Measurements from ENCODE around the gene RASGRP2.
A peak's percentile ranks its signal among the peaks of the same experiment; 100 is the strongest.

RASGRP2 gene

DNA sequence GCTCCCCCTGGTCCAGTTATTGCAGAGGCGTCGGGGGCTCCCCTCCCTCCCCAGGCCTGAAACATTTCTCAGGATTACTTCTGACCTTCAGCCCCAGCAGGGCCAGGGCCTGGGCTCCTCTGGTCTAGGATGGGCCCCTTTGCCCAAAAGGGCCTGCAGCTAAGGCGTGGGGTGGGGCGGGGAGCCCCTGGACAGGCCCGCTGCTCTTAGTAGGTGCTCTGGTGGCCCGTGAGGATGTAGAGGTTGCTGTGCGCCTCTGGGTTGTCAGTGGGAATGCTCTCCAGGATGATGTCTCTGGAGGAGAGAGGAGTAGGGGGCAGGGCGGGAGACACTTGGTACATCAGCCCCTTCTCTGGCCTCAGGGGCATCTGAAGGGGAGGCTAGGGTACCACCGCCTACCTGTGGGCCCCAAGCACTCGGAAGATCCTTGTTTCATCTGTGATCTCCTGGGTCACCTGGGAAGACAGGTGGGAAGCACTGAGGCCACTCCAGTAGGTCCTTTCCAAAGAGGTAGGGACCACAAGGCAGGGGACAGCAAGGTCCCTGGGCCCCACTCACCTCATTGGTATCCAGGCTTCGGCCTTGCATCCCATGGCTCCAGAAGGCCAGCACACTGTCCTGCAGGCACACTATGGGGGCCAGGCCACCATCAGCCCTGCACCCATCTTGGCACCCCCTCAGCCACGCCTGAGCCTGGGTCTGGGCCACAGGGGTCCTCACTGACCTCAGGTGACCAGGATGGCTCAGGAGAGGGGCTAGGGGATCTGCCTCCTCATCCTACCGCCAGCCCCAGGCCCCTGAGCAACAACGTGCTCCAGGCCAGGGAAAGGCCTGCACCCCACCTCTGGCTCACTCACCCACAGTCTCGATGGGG is 45.6 kb upstream of the RASGRP2 start:
- H3K18ac ChIP-seq (ENCODE audit: low read length), result no peak overlapping the region
- no peak overlapping the region for H2AFZ ChIP-seq (ENCODE audit: insufficient read depth, low read length, poor library complexity)
- no peak overlapping the region for H2BK5ac ChIP-seq (ENCODE audit: low read depth, low read length, poor library complexity)
- no peak overlapping the region for H3K9ac ChIP-seq (ENCODE audit: low read length)
- H2BK12ac ChIP-seq (ENCODE audit: low read length), result no peak overlapping the region
- H3K4me3 ChIP-seq (ENCODE audit: low read depth, low read length), result no peak overlapping the region
- H2AK5ac ChIP-seq (ENCODE audit: low read length), result no peak overlapping the region
- no peak overlapping the region for H4K12ac ChIP-seq (ENCODE audit: low read depth, low read length)
- WGBS (ENCODE audit: extremely low coverage, insufficient coverage, insufficient read length), result no CpG with 5 or more reads among the region's 15 CpGs
- no peaks in the 10 kb centered on the region for H3K79me1 ChIP-seq (ENCODE audit: low read length)
- H3K14ac ChIP-seq (ENCODE audit: low read length), result no peak overlapping the region
- no peaks in the 10 kb centered on the region for H3K27me3 ChIP-seq (ENCODE audit: insufficient read depth, low read length)
- no peak overlapping the region for H4K8ac ChIP-seq (ENCODE audit: low read depth, low read length)
- no peaks in the 10 kb centered on the region for H3K9me3 ChIP-seq (ENCODE audit: insufficient read depth, low read depth, low read length)
- H3K79me2 ChIP-seq (ENCODE audit: control insufficient read depth, insufficient read depth, low read length, poor library complexity), result no peaks in the 10 kb centered on the region
- H3K36me3 ChIP-seq (ENCODE audit: control insufficient read depth in 1 of 2, insufficient read depth in 2 of 2, low read length in 2 of 2), result peaks cover 29 to 34% of the 10 kb centered on the region in 2 experiments
- H3K27ac ChIP-seq (ENCODE audit: low read depth, low read length), result no peak overlapping the region
- no peak for DNase-seq
- H3K4me2 ChIP-seq (ENCODE audit: low read length), result no peak overlapping the region
- H3K4me1 ChIP-seq (ENCODE audit: control insufficient read depth in 1 of 2, insufficient read depth in 2 of 2, low read length in 2 of 2), result no peaks in the 10 kb centered on the region
- H3K23ac ChIP-seq (ENCODE audit: low read length), result no peak overlapping the region
- no peak overlapping the region for H4K91ac ChIP-seq (ENCODE audit: low read depth, low read length)
- H2BK120ac ChIP-seq (ENCODE audit: insufficient read depth, low read length, poor library complexity), result no peak overlapping the region
- H3K4ac ChIP-seq (ENCODE audit: low read depth, low read length), result no peak overlapping the region

DNA sequence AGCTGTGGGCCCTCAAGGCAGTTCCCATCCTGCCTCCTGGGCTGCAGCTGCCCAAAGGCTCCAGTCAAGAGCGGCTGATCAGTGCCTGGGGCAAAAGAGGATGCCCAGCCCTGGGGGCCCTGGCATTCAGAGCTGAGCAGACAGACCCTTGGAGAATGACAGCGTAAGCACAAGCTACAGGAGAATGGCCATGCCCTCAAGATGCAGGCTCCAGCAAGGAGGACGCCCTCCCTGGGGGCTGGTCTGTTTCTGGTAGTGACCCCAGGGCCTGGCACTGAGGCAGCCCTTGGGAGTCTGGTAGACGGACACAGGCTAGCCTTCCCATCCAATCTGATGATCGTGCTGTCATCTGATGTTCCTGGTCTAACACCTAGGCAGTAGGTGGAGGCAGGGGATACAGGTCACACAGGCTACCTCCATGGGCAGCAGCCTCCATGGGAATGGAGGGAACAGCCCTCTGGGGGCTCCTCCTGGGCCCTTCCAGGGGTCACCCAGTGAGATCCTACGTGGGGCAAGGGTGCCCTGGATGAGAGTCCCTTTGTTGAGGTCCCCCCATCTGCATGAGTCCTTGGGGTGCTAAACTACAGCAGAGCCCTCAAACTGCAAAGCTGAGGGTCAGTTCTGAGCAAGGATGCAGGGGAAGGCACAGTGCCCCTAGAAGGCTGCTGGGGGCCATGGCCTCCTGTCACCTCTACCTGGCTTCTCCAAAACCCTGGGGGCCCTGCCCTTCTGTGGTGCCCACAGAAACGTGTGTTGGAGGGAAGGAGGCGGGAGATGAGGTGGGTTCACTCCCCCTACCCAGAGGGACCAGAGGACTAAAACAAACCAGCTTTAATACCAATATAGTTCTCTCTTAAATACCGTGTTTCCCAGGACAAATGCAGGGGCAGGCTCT is 44.6 kb upstream of the RASGRP2 start:
- Histone ChIP-seq H4K91ac (ENCODE audit: low read depth, low read length) (no peak overlapping the region), H3K9ac (ENCODE audit: low read length) (no peak overlapping the region), H3K18ac (ENCODE audit: low read length) (no peak overlapping the region), H3K4ac (ENCODE audit: low read depth, low read length) (no peak overlapping the region), H3K27me3 (ENCODE audit: insufficient read depth, low read length) (no peaks in the 10 kb centered on the region), H3K27ac (ENCODE audit: low read depth, low read length) (no peak overlapping the region), H3K4me3 (ENCODE audit: low read depth, low read length) (no peak overlapping the region), H3K79me1 (ENCODE audit: low read length) (no peaks in the 10 kb centered on the region), H2AK5ac (ENCODE audit: low read length) (no peak overlapping the region), H3K14ac (ENCODE audit: low read length) (no peak overlapping the region), H3K36me3 (ENCODE audit: control insufficient read depth in 1 of 2, insufficient read depth in 2 of 2, low read length in 2 of 2) (peaks cover 29 to 34% of the 10 kb centered on the region in 2 experiments), H2BK120ac (ENCODE audit: insufficient read depth, low read length, poor library complexity) (no peak overlapping the region), H3K23ac (ENCODE audit: low read length) (no peak overlapping the region), H2BK5ac (ENCODE audit: low read depth, low read length, poor library complexity) (no peak overlapping the region), H3K4me2 (ENCODE audit: low read length) (no peak overlapping the region), H3K79me2 (ENCODE audit: control insufficient read depth, insufficient read depth, low read length, poor library complexity) (no peaks in the 10 kb centered on the region), H3K4me1 (ENCODE audit: control insufficient read depth in 1 of 2, insufficient read depth in 2 of 2, low read length in 2 of 2) (no peaks in the 10 kb centered on the region), H4K12ac (ENCODE audit: low read depth, low read length) (no peak overlapping the region), H2AFZ (ENCODE audit: insufficient read depth, low read length, poor library complexity) (no peak overlapping the region), H3K9me3 (ENCODE audit: insufficient read depth, low read depth, low read length) (no peaks in the 10 kb centered on the region), H2BK12ac (ENCODE audit: low read length) (no peak overlapping the region), H4K8ac (ENCODE audit: low read depth, low read length) (no peak overlapping the region)
- WGBS (ENCODE audit: extremely low coverage, insufficient coverage, insufficient read length), result no CpG with 5 or more reads among the region's 9 CpGs
- DNase-seq, result no peak

DNA sequence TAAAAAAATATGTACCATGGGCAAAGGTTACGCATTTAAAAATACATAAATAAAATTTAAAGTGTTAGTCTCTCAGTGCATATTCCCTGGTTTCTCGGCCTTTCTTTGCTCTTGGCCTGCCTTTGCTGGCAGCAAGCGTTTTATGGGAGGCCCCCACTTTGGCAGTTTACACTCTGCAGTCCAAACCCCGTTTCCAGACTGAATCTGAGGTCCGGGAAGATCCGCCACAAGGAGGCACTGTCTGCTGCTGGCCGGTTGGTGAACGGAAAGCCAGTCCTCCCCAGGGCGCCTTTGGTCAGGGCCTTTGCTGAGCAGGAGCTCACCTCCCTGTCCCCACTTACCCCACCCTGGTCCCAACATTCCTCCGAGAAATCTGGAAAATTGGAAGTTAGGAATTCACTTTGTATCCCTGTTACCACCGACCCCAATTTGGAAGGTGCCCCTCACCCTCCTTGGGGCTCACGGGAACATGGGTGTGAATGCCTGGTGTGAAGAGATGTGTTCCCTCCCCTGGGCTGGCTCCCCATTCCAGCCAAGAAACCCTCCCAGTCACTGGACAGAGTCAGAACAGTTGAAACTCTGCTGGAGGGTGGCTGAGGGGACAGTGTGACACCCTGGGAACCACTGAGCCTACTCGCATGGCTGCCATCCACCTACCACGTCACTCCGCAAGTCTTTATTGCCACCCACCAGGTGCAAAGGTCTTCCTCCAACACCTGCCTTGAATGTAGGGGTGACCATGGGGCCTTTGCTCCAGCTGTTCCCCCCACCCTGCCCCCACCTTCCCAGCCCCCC is 43.8 kb upstream of the RASGRP2 start:
- WGBS (ENCODE audit: extremely low coverage, insufficient coverage, insufficient read length), result no CpG with 5 or more reads among the region's 15 CpGs
- peak; percentile 38 to 78 for DNase-seq
- H3K14ac ChIP-seq (ENCODE audit: low read length), result no peak overlapping the region

DNA sequence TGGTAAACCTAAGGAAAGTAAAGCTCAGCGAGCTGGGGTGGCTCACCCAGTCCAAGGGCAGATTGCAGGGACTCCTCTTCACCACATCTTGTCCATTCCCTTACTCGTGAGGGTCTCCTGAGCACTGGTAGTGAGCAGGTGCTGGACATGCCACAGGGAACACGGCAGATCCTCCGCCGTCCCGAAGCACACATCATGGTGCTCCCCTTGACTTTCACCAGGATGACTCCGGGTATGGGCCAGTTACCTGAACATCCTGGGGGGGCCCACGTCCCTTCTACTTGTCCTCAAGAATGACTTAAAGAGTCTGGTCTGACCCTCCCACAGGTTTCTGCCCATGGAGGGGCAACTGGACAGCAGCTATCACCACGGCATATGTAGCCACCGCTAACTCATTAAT is 42.4 kb upstream of the RASGRP2 start:
- no peaks in the 10 kb centered on the region for H3K79me2 ChIP-seq (ENCODE audit: control insufficient read depth, insufficient read depth, low read length, poor library complexity)
- no peak overlapping the region for H3K4me2 ChIP-seq (ENCODE audit: low read length)
- no peak overlapping the region for H2AFZ ChIP-seq (ENCODE audit: insufficient read depth, low read length, poor library complexity)
- H2BK5ac ChIP-seq (ENCODE audit: low read depth, low read length, poor library complexity), result no peak overlapping the region
- H3K4me3 ChIP-seq (ENCODE audit: low read depth, low read length), result no peak overlapping the region
- H3K27ac ChIP-seq (ENCODE audit: low read depth, low read length), result no peak overlapping the region
- H3K9me3 ChIP-seq (ENCODE audit: insufficient read depth, low read depth, low read length), result no peaks in the 10 kb centered on the region
- H3K4me1 ChIP-seq (ENCODE audit: control insufficient read depth in 1 of 2, insufficient read depth in 2 of 2, low read length in 2 of 2), result no peaks in the 10 kb centered on the region
- no peak overlapping the region for H4K12ac ChIP-seq (ENCODE audit: low read depth, low read length)
- no peak overlapping the region for H3K9ac ChIP-seq (ENCODE audit: low read length)
- no peak overlapping the region for H3K4ac ChIP-seq (ENCODE audit: low read depth, low read length)
- no peak overlapping the region for H3K23ac ChIP-seq (ENCODE audit: low read length)
- no peaks in the 10 kb centered on the region for H3K79me1 ChIP-seq (ENCODE audit: low read length)
- no peak overlapping the region for H2BK12ac ChIP-seq (ENCODE audit: low read length)
- H4K8ac ChIP-seq (ENCODE audit: low read depth, low read length), result no peak overlapping the region
- H3K14ac ChIP-seq (ENCODE audit: low read length), result no peak overlapping the region
- no CpG with 5 or more reads among the region's 10 CpGs for WGBS (ENCODE audit: extremely low coverage, insufficient coverage, insufficient read length)
- H2AK5ac ChIP-seq (ENCODE audit: low read length), result no peak overlapping the region
- H3K36me3 ChIP-seq (ENCODE audit: control insufficient read depth in 1 of 2, insufficient read depth in 2 of 2, low read length in 2 of 2), result peaks cover 22 to 27% of the 10 kb centered on the region in 2 experiments
- H4K91ac ChIP-seq (ENCODE audit: low read depth, low read length), result no peak overlapping the region
- H3K27me3 ChIP-seq (ENCODE audit: insufficient read depth, low read length), result no peaks in the 10 kb centered on the region
- H2BK120ac ChIP-seq (ENCODE audit: insufficient read depth, low read length, poor library complexity), result no peak overlapping the region
- H3K18ac ChIP-seq (ENCODE audit: low read length), result no peak overlapping the region
- DNase-seq, result no peak

More for the DNA sequence above, 43.8 kb upstream of the RASGRP2 start:
- H3K4me3 ChIP-seq (ENCODE audit: low read depth, low read length), result no peak overlapping the region
- H3K36me3 ChIP-seq (ENCODE audit: control insufficient read depth in 1 of 2, insufficient read depth in 2 of 2, low read length in 2 of 2), result peaks cover 29 to 34% of the 10 kb centered on the region in 2 experiments
- H3K27ac ChIP-seq (ENCODE audit: low read depth, low read length), result no peak overlapping the region
- no peak overlapping the region for H2AFZ ChIP-seq (ENCODE audit: insufficient read depth, low read length, poor library complexity)
- H2BK12ac ChIP-seq (ENCODE audit: low read length), result no peak overlapping the region
- no peak overlapping the region for H4K8ac ChIP-seq (ENCODE audit: low read depth, low read length)
- no peak overlapping the region for H3K4me2 ChIP-seq (ENCODE audit: low read length)
- no peak overlapping the region for H4K91ac ChIP-seq (ENCODE audit: low read depth, low read length)
- no peak overlapping the region for H2BK5ac ChIP-seq (ENCODE audit: low read depth, low read length, poor library complexity)
- H3K9me3 ChIP-seq (ENCODE audit: insufficient read depth, low read depth, low read length), result no peaks in the 10 kb centered on the region
- no peaks in the 10 kb centered on the region for H3K27me3 ChIP-seq (ENCODE audit: insufficient read depth, low read length)
- H2BK120ac ChIP-seq (ENCODE audit: insufficient read depth, low read length, poor library complexity), result no peak overlapping the region
- H3K79me1 ChIP-seq (ENCODE audit: low read length), result no peaks in the 10 kb centered on the region
- H4K12ac ChIP-seq (ENCODE audit: low read depth, low read length), result peak overlapping the region; percentile 14
- no peaks in the 10 kb centered on the region for H3K4me1 ChIP-seq (ENCODE audit: control insufficient read depth in 1 of 2, insufficient read depth in 2 of 2, low read length in 2 of 2)
- no peak overlapping the region for H3K23ac ChIP-seq (ENCODE audit: low read length)
- H3K9ac ChIP-seq (ENCODE audit: low read length), result no peak overlapping the region
- no peak overlapping the region for H3K18ac ChIP-seq (ENCODE audit: low read length)
- no peak overlapping the region for H2AK5ac ChIP-seq (ENCODE audit: low read length)
- H3K79me2 ChIP-seq (ENCODE audit: control insufficient read depth, insufficient read depth, low read length, poor library complexity), result no peaks in the 10 kb centered on the region
- H3K4ac ChIP-seq (ENCODE audit: low read depth, low read length), result no peak overlapping the region
